MM.1S (cell line): Measurements from ENCODE around the gene SMAD4.

Experiments
- CTCF ChIP-seq: fragments of 300-600 bp; sonication (generic); IDR thresholded peaks from 2 replicates; pipeline ENCODE4 v1.5.1; 2016; ENCODE audit warnings: antibody characterized with exemption, low read length, mixed read lengths
- EZH2phosphoT487 ChIP-seq: fragments of 300-600 bp; sonication (generic); IDR thresholded peaks from 2 replicates; pipeline ENCODE4 v1.6.1; 2018; ENCODE audit warnings: antibody characterized with exemption, low read length

GRCh38 chr18:51029694-51030536, at the start of gene SMAD4:
- TF ChIP-seq CTCF (no peak), EZH2phosphoT487 (no peak)
